Stimulated activated CD8-positive, alpha-beta memory T cell treated with anti-CD3 and anti-CD28 coated beads, Interleukin-15, amount 100 ng/mL, for 48 hours (primary cell): ENCODE measurements around the gene CHRNB4.
"Not testable (repeated sequence)": the region's sequence is repeated elsewhere in the genome, so short reads cannot be mapped to it uniquely, and the experiment has no call there.

Source experiments
- DNase-seq, 2 donors: peaks; one replicate each; pipeline ENCODE4 v3.0.0-alpha.2; 2020; ENCODE audit warnings: low read depth in 2 of 2

CHRNB4 gene

DNA sequence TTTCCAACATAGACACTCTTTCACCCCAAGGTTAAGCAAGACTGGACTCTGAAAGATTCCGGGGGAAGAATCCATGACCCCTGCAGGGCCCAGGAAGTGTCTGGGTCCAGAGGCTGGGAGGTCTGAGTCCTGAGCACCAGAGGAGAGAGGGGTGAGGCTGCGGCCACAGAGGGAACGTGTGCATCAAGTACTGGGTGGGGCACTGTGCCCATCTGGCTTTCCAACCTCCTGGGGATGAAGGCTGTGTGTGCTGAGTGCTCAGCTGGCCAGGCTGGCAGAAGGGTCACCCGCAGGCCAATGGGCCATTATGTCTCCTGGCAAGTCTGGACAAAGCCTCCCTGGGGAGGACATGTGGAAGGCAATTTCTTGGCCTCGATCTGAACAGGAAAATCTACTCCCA is 23.5 kb downstream of the CHRNB4 start:
- no peak for DNase-seq

DNA sequence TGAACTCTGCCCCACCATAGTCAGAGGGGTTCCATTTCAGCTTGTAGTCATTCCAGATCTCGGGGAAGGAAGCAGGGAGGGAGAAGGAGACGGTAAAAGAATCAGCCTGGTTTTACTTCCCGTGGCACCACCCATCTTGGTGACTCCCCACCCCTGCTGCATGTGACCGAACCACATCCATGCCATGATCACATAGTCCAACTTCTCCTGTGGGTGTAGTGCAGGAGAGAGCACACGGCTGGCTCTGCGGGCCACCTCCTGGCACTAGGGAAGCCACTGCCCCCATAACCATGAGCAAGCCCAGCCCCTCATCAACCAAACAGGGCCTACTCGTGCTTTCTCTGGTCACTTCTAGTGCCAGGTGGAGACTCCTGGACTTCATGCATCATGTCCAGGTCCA is 23.9 kb downstream of the CHRNB4 start:
- no peak for DNase-seq

DNA sequence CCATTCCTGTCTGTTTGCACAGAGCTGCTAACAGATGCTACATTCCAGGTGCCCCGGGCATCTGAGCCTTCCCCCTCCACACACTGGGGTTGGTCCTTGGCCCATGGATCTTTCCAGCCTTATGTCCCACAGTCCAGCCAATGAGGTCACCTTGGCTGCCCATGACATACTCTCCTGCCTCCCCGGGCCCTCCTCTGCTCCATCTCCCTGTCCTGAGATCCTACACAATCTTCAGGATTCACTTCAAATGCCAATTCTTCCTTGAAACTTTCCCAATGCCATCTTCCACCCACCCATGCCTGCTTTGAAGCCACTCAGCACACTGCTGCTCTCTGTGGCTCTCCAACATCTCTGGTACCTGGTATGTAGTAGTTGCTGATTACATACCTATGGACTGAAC is 24.5 kb downstream of the CHRNB4 start:
- no peak for DNase-seq

DNA sequence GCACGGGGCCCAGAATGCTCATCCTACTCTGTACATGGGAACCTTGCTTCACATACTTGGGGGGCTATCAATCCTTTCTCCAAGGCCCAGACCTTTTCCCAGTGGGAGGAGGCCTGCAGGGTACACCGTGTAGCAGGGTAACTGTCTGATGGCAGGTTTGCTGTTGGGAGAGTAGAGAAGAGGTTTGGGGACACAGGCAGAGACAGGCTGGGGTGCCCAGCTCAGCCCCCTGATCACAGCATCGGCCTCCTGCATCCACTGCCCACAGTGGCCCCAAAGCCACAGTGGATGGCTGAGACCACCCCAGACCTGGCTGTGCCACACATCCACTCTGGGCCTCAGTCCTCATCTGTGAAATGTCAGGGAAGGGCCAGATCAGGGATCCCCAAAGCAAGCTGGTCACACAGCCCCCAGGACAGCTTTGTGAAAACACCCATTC is 25.8 kb downstream of the CHRNB4 start:
- no peak for DNase-seq

DNA sequence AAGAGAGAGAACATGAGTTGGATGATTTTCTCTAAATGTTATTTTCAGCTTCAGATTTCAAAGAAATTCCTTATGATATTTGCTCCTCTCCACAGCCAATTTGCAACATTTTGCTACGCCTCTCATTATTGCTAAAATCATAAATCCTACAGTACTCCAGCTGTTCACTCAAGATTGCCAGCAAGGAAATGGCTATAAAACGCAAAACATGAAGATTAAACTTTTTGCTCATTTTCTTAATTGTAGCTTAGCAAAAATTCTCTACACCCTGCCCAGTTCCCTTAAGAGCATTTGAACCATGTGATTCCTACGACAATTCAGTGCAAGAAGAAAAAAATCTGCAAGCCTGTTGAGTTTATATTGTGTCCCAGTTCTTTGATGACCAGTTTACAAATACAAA is 27.0 kb downstream of the CHRNB4 start:
- no peak for DNase-seq

DNA sequence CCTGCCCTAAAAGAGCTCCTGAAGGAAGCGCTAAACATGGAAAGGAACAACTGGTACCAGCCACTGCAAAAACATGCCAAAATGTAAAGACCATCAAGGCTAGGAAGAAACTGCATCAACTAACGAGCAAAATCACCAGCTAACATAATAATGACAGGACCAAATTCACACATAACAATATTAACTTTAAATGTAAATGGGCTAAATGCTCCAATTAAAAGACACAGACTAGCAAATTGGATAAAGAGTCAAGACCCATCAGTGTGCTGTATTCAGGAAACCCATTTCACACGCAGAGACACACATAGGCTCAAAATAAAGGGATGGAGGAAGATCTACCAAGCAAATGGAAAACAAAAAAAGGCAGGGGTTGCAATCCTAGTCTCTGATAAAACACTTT is 31.5 kb downstream of the CHRNB4 start:
- DNase-seq, result not testable (repeated sequence)

DNA sequence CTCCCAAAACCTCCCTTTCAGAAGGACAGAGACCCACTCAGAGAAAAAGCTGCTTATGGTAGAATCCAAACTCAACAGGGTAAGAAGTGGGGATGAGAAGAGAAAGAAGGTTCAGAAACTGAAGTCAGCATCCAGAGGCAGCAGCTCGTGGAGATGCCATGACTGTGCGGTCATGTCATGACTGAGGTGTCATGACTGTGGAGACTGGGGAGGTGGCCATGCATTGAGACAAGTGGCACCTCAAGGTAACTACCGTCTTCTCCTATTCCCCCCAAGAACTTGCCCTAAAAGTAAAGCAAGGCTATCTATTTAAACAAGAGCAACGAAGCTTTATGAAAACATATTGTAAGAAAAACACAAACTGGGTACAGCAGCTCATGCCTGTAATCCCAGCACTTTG is 35.3 kb downstream of the CHRNB4 start:
- DNase-seq, result no peak

DNA sequence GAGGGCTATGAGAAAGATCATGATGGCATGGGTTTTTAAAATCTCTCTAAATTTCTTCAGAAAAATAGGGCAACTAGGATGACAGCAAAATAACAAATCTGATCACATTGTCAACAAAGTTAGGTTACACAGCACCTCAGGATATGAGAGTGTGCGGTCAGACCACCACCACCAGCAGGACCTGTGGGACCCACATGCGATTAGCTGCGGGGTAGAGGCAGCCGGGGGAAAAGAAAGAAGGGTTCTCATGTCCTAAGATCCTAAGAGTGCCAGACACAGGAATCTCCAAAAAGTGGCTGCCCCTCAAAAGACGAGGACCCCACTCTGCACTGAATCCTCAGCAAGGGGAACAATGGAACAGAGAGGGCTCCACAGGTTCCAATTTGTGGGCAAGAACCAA is 35.8 kb downstream of the CHRNB4 start:
- DNase-seq, result no peak

DNA sequence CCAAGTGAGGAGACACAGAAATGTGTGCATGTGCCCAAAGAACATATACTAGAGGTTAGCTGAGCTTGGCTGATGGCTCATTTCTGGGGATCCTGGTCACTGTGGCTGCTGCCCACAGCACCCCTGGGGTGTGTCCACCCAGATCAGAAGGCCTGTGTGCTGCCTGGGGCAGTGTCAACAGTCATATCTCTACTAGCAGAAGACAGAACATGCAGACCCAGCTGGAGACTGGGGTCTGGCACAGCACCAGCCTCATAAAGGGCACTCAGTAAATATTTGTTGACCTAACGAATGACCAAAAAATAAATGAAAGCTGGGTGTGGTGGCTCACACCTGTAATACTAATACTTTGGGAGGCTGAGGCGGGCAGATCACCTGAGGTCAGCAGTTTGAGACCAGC is 36.6 kb downstream of the CHRNB4 start:
- DNase-seq, result no peak

DNA sequence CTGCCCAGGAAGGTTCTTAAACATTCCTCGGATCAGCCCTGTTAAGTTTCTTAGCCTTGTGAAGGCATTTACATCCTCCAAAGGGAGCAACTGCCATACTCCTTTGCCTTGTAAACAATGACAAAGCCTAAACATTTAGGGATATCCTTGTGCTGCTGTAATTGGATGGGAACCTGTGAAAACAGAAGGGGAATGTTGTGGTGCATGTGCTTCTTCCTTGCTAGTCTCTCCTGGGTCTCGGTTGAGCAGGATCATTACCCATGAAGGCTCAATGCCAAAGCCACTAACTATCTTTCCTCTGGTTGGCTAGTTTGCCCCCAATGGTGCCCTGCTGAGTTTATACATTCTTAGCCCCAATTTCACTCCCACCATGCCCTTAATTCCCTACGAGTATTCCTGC is 37.5 kb downstream of the CHRNB4 start:
- DNase-seq, result no peak

DNA sequence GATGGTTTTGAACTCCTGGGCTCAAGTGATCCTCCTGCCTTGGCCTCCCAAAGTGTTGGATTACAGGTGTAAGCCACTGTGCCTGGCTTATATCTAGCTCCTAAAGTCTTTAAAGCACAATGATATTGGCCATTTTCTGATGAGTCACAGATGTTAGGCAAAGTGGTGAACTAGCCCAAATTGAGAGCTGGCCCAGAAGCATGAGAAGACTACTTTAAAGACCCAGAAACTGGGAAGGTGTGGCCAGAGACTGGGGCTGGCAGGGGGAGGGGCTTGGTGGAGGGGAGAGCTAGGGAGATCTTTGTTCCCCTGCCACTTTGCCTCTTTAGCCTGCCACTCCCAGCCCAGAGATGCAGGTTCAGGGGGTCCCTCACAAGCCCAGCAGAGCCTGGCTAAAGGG is 41.8 kb downstream of the CHRNB4 start:
- DNase-seq, result no peak

DNA sequence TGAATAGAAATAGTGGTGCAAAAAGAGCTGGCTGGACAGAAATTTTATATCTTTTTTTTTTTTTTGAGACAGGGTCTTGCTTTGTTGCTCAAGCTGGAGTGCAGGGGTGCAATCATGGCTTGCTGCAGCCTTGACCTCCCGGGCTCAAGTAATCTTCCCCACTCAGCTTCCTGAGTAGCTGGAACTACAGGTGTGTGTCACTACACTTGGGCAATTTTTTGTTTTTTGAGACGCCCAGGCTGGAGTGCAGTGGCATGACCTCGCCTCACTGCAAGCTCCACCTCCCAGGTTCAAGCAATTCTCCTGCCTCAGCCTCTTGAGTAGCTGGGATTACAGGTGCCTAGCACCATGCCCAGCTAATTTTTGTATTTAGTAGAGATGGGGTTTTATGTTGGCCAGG is 42.7 kb downstream of the CHRNB4 start:
- DNase-seq, result no peak

DNA sequence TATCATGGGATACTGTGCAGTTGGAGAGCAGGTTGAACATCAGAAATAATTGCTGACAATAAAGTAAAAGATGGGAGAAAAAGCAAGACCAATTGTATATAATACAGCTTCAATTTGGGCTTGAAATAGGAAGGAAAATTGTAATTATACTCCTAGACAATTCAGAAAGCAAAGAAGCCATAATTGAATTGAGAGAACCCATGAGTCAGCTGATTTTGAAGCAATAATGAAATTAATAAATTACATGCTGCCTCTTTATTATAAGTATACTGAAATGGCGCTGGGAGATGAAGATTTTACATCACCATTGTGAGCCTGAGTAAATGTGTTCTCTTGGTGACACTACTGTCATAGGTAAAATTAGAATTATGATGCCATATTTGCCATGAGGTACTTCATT is 43.4 kb downstream of the CHRNB4 start:
- no peak for DNase-seq

DNA sequence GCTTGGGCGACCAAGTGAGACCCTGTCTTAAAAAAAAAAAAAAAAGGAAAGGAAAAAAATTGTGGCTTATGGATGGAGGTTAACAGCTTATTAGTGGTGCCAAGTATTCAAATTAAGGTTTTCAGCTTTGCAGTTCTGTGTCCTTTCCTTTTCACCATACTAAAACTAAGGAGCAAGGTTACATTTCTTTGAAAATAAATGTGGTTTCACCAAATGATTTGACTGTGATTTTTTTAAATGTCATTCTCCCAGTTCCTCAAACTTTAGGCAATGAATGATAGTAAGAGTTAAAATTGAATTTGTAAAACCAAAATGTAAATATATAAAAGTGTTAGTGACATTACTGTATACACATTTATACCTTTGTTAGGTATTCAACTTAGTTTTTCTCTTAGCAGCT is 66.1 kb downstream of the CHRNB4 start:
- DNase-seq, result no peak
